Limb (tissue), 2 donors: Measurements from ENCODE around the gene JARID2.

ENCODE experiments used
- DNase-seq, 2 donors: peaks; one replicate each; pipeline ENCODE4 v3.0.0-alpha.2; 2016; ENCODE audit errors: extremely low spot score in 2 of 2

Gene JARID2

DNA sequence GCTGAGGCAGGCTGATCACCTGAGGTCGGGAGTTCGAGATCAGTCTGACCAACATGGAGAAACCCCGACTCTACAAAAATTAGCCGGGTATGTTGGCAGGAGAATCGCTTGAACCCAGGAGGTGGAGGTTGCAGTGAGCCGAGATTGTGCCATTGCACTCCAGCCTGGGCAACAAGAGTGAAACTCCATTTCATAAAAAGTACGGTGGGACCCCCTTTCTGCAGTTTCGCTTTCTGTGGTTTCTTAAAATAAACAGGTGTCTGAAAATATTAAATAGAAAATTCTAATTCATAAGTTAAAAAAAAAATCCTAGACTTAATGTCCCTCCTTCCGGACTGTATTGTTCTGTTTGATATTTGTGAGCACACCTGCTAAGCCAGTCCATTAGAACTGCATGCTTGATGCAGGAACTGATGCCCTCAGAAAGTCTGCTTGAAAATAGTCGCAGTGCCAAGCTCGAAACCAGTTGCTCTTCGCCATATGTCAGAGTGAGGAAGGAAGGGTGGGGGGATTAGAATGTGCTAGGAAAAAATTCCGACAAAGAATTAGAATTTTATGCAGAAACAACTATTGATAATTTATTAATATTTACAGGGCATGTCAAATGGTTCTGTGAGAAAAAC lies 85.9 kb downstream of the JARID2 start:
- no peak for DNase-seq

DNA sequence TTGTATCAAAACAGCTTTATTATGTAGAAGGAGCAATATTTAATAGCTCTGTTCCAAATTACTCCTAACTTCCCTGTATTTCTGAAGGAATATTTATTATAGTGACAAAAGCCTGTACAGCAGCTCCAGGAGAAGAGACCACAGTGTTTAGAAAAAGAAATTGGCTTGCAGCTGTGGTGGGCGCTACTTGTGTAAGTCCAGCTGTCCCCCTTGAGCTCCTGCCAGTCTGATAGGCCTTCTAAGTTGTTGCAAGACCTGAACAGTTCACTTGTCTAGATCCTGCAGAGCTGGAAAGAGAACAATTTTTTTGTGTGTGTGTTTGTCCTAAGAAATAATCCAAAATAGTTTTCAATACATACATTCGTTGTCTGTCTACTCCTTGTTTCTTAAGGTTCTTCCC lies 86.6 kb downstream of the JARID2 start:
- DNase-seq = peak; percentile 42 to 53

- DNase-seq = no peak
Measured at GRCh38 chr6:15335385-15335784, 89.5 kb downstream of the JARID2 start.

- no peak for DNase-seq
Measured at GRCh38 chr6:15335916-15336315, 90.0 kb downstream of the JARID2 start.

GRCh38 chr6:15336900-15337560 lies 91.2 kb downstream of the JARID2 start:
- DNase-seq = no peak

- DNase-seq = no peak
Measured at GRCh38 chr6:15337582-15337981, 91.7 kb downstream of the JARID2 start.

- no peak for DNase-seq
Measured at GRCh38 chr6:15338476-15338875, 92.6 kb downstream of the JARID2 start.

DNA sequence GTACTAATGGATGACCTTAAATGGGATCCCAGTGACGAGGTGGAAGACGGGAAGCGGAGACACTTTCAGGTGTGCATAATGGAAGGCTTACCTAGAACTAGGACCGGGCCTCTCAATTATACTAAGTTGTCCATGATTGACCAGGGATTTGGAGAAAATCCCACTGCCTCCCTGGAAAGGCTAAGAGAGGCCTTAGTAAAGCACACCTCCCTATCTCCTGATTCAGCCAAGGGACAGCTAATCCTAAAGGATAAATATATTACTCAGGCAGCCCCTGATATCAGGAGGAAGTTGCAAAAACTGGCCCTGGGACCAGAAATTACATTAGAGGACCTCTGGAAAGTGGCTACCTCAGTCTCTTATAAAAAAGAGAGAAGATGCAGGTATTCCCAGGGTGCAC lies 93.2 kb downstream of the JARID2 start:
- DNase-seq = no peak

- no peak for DNase-seq
Measured at GRCh38 chr6:15340105-15340601, 94.3 kb downstream of the JARID2 start.

- DNase-seq = no peak
Measured at GRCh38 chr6:15340775-15341174, 94.9 kb downstream of the JARID2 start.

DNA sequence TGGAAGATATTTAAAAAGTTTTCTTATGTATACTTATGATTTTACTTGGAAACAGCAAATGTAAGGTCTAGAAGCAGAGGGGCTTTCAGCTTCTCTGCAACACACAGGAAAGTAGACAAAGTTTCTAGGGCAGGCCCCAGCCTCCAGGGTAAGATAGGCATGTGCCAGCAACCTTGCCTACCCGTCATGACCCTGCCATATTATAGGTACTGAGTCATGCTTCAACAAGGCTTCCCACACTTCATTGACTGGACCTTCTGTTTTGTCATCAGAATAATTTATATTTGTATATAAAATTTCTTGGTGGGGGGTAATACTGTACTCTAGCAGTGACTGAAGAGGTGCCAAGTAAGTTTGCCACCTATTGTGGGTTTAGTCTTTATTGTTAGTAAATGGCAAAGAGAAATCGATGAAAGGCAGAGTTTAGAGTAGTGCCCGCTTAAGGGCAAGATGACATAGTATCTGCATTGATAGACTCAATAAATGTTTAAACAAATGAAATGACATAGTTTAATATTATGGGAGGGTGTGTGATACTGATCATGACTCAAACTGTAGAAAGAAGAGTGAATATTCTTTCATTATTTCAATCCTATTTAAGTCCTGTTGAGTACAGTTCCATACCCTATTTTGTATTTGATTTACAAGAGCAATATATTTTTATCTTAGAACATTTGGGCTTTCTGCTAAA lies 95.6 kb downstream of the JARID2 start:
- DNase-seq = no peak

DNA sequence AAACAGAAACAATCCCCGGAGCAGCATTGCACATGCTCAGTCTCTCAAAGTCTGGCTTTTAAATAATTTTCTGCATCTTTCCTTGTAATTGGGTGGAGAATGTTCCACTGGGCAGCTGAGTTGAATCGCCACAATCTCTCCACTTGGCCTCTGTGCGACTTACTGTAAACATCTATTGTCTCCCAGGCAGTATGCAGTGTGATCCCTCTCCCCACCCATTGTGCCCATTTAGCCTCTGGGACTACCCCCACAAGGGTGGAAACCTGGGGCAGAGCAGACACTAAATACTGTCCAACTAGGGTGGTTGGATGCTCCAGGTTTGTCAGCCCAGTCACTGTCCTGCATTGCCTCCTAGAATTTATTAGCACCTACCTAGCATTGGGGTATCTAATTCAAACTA lies 96.2 kb downstream of the JARID2 start:
- no peak for DNase-seq

- no peak for DNase-seq
Measured at GRCh38 chr6:15343490-15344191, 97.8 kb downstream of the JARID2 start.

GRCh38 chr6:15344192-15344519 lies 98.3 kb downstream of the JARID2 start:
- no peak for DNase-seq

DNA sequence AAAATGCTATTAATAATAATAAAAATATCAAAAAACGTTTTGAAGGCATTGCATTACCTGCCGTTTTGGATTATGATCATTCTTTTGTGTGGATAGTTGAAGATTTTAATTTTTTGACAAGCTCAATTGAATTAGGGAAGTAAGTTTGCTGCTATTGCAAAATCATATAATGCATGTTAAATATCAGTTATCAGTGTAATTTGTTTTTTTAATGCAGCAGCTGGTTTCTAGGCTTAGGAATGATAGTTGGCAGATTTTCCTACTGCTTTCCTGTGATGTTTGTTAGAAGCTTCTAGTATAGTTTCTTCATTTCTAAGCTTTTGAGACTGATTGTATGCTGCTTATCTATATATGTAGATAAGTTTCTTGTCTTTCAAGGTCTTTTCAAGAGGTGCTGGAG lies 99.0 kb downstream of the JARID2 start:
- DNase-seq = no peak

- no peak for DNase-seq
Measured at GRCh38 chr6:15346315-15346714, 100.4 kb downstream of the JARID2 start.

GRCh38 chr6:15348528-15348927 lies 102.7 kb downstream of the JARID2 start:
- no peak for DNase-seq

GRCh38 chr6:15349379-15349778 lies 103.5 kb downstream of the JARID2 start:
- no peak for DNase-seq

- no peak for DNase-seq
Measured at GRCh38 chr6:15350386-15351083, 104.7 kb downstream of the JARID2 start.

GRCh38 chr6:15351631-15352030 lies 105.8 kb downstream of the JARID2 start:
- no peak for DNase-seq

DNA sequence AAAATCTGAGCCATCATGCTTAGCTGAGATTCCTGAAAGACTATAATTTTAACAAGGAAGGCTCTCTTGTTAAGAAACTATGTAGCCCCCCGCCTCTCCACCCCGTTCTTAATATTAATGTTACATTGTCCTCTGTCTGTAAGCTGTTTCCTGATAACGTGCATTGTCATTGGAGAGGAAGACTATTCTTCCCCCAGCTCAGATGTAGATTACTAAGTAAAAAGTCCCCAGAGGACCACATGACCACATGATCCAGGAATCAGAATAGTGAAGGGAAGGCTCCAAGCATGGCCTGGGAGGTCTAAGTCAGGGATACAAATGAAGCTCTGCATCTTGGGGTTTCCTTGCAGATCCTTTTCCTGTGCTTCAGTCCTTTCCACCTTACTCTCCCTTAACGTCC lies 106.4 kb downstream of the JARID2 start:
- DNase-seq = no peak

DNA sequence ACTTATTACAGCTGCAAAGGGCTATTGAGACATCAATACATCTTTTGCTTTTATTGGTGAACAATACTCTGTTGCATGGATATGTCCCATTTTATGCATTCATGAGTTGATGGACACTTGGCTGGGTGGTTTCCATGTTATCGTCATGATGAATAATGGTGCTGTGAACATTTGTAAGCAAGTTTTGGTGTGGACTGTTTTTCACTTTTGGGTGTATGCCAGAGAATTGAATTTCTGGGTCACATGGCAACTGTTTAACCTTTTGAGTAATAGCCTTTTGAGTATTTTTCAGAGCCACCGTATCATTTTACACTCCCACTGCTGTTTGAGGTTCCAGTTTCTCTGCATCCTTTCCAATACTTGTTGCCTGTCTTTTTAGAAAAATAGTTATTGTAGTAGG lies 107.0 kb downstream of the JARID2 start:
- DNase-seq = no peak
